HFFc6 (cell line): ENCODE measurements around the gene SPEF2. TPM values are rescaled to one million over a fixed set of nuclear protein-coding genes. Genes with fewer than 3 reads are reported as not detected.

Experiments used
- DNase-seq: peaks from one replicate; pipeline ENCODE4 v3.0.0-alpha.2; 2018
- H3K27ac Mint-ChIP-seq: 2 replicates; pipeline ENCODE4 v1.8.0; 2020; ENCODE audit warnings: mild to moderate bottlenecking, mixed read lengths
- H3K27me3 Mint-ChIP-seq: 2 replicates; pipeline ENCODE4 v1.8.0; 2021; ENCODE audit warnings: mild to moderate bottlenecking, moderate library complexity, mixed read lengths; ENCODE audit not compliant: insufficient read depth
- H3K36me3 Mint-ChIP-seq: 2 replicates; pipeline ENCODE4 v1.8.0; 2021; ENCODE audit warnings: low read depth, mixed read lengths
- H3K4me1 Mint-ChIP-seq: 2 replicates; pipeline ENCODE4 v1.8.0; 2020; ENCODE audit warnings: low read depth, mixed read lengths
- H3K4me3 Mint-ChIP-seq: 2 replicates; pipeline ENCODE4 v1.8.0; 2020; ENCODE audit warnings: mild to moderate bottlenecking, moderate library complexity, mixed read lengths
- H3K9me3 Mint-ChIP-seq: 2 replicates; pipeline ENCODE4 v1.8.0; 2020; ENCODE audit warnings: mild to moderate bottlenecking, mixed read lengths
- CTCF ChIP-seq: fragments of 200-600 bp; sonication (generic); IDR thresholded peaks from 2 replicates; pipeline ENCODE4 v1.5.0; 2021; ENCODE audit warnings: antibody characterized with exemption, mild to moderate bottlenecking
- total RNA-seq, 6 experiments: library from RNA; stranded (reverse); fragmentation: NEBNext Ultra II Directional; extraction: Animal tissue kit (Norgen Biotek cat#: 25700); gene quantifications; 2 replicates in 1 of 6; 3 replicates in 5 of 6; pipeline ENCODE4 v1.2.3, GENCODE V29; 2021

Gene SPEF2
- total RNA-seq, 6 experiments from 2014 or later, result 1.5 to 4.0 (median 2.3) TPM

- no peaks in the 10 kb centered on the region for H3K9me3 Mint-ChIP-seq
- DNase-seq, result peak; percentile 86
Measured at GRCh38 chr5:35857606-35858205, 240.0 kb downstream of the SPEF2 start.

GRCh38 chr5:35859101-35859661, 241.5 kb downstream of the SPEF2 start:
- peak overlapping the region; percentile 73 for H3K4me3 Mint-ChIP-seq
- H3K36me3 Mint-ChIP-seq, result peaks cover 42% of the 10 kb centered on the region
- H3K27me3 Mint-ChIP-seq, result peaks cover 2% of the 10 kb centered on the region; the same call in 1 of the 2 replicates
- H3K9me3 Mint-ChIP-seq, result no peaks in the 10 kb centered on the region
- DNase-seq, result peak; percentile 36
- TF ChIP-seq CTCF, result no peak
- H3K27ac Mint-ChIP-seq, result peak overlapping the region; percentile 69
- H3K4me1 Mint-ChIP-seq, result peaks cover 91% of the 10 kb centered on the region

More at GRCh38 chr5:35857606-35858205, 240.0 kb downstream of the SPEF2 start:
- peak overlapping the region; percentile 83 for H3K4me3 Mint-ChIP-seq
- peak overlapping the region; percentile 84 for H3K27ac Mint-ChIP-seq
- H3K36me3 Mint-ChIP-seq, result peaks cover 27% of the 10 kb centered on the region
- H3K4me1 Mint-ChIP-seq, result peaks cover 100% of the 10 kb centered on the region
- peaks cover 2% of the 10 kb centered on the region; the same call in 1 of the 2 replicates for H3K27me3 Mint-ChIP-seq
- TF ChIP-seq CTCF, result no peak

GRCh38 chr5:35860686-35861085, 243.0 kb downstream of the SPEF2 start:
- no peak for TF ChIP-seq CTCF
- DNase-seq, result no peak
- Mint-ChIP-seq H3K9me3 (no peaks in the 10 kb centered on the region; the same call in 1 of the 2 replicates), H3K27ac (peak overlapping the region; percentile 81), H3K4me1 (peaks cover 76% of the 10 kb centered on the region), H3K36me3 (peaks cover 57% of the 10 kb centered on the region), H3K27me3 (peaks cover 2% of the 10 kb centered on the region; the same call in 1 of the 2 replicates), H3K4me3 (peak overlapping the region; percentile 57)

GRCh38 chr5:35861718-35862117, 244.1 kb downstream of the SPEF2 start:
- no peak for TF ChIP-seq CTCF
- Mint-ChIP-seq H3K36me3 (peaks cover 59% of the 10 kb centered on the region), H3K27ac (peak overlapping the region; percentile 81), H3K9me3 (no peaks in the 10 kb centered on the region; the same call in 1 of the 2 replicates), H3K4me1 (peaks cover 66% of the 10 kb centered on the region), H3K4me3 (peak overlapping the region; percentile 57), H3K27me3 (peaks cover 2% of the 10 kb centered on the region; the same call in 1 of the 2 replicates)
- DNase-seq, result peak; percentile 81

GRCh38 chr5:35862126-35862525, 244.5 kb downstream of the SPEF2 start:
- Mint-ChIP-seq H3K27ac (peak overlapping the region; percentile 81), H3K9me3 (no peaks in the 10 kb centered on the region; the same call in 1 of the 2 replicates), H3K27me3 (peaks cover 2% of the 10 kb centered on the region; the same call in 1 of the 2 replicates), H3K4me3 (peak overlapping the region; percentile 57), H3K4me1 (peaks cover 61% of the 10 kb centered on the region), H3K36me3 (peaks cover 61% of the 10 kb centered on the region)
- TF ChIP-seq CTCF, result no peak
- DNase-seq, result no peak
